Loucy (cell line): ENCODE measurements around the gene TLDC2.
"Not testable (repeated sequence)": the region's sequence is repeated elsewhere in the genome, so short reads cannot be mapped to it uniquely, and the experiment has no call there.

ENCODE experiments used
- H2AFZ ChIP-seq: fragments of 200-600 bp; sonication (generic); 2 replicates; pipeline ENCODE4 v1.6.0; 2016; ENCODE audit warnings: antibody characterized with exemption, mild to moderate bottlenecking, low read length, moderate library complexity
- H3F3A ChIP-seq: fragments of 200-600 bp; 2 replicates; pipeline ENCODE4 v1.6.0; 2016; ENCODE audit warnings: antibody characterized with exemption, low read depth, mild to moderate bottlenecking
- H3K27me3 ChIP-seq: fragments of 200-600 bp; sonication (generic); 2 replicates; pipeline ENCODE4 v1.6.1; 2014; ENCODE audit warnings: low read length, mild to moderate bottlenecking; ENCODE audit not compliant: insufficient read depth, poor library complexity, severe bottlenecking
- H3K36me3 ChIP-seq: fragments of 200-600 bp; sonication (generic); 2 replicates; pipeline ENCODE4 v1.6.1; 2016; ENCODE audit warnings: low read length; ENCODE audit not compliant: insufficient read depth
- H3K4me1 ChIP-seq: fragments of 200-600 bp; sonication (generic); 2 replicates; pipeline ENCODE4 v1.5.1; 2014; ENCODE audit warnings: low read length, mild to moderate bottlenecking; ENCODE audit not compliant: insufficient read depth, poor library complexity, severe bottlenecking
- H3K4me2 ChIP-seq: fragments of 200-600 bp; sonication (generic); 2 replicates; pipeline ENCODE4 v1.6.0; 2014; ENCODE audit warnings: antibody characterized with exemption, low read length, low read depth, mild to moderate bottlenecking; ENCODE audit not compliant: poor library complexity, severe bottlenecking
- H3K4me3 ChIP-seq: fragments of 200-600 bp; sonication (generic); 2 replicates; pipeline ENCODE4 v1.5.1; 2014; ENCODE audit warnings: low read length, mild to moderate bottlenecking, mixed read lengths; ENCODE audit not compliant: poor library complexity, severe bottlenecking
- H3K79me2 ChIP-seq: fragments of 200-600 bp; sonication (generic); 2 replicates; pipeline ENCODE4 v1.6.1; 2014; ENCODE audit warnings: low read length; ENCODE audit not compliant: insufficient read depth
- H3K9ac ChIP-seq: fragments of 200-600 bp; sonication (generic); 2 replicates; pipeline ENCODE4 v1.6.0; 2014; ENCODE audit warnings: mild to moderate bottlenecking, low read depth, low read length, moderate library complexity; ENCODE audit not compliant: poor library complexity, severe bottlenecking
- H3K9me2 ChIP-seq: fragments of 200-600 bp; sonication (generic); replicated peaks from 2 replicates; pipeline ENCODE4 v1.6.1; 2016; ENCODE audit warnings: low read depth, low read length, mixed read lengths
- H3K9me3 ChIP-seq: fragments of 200-600 bp; sonication (generic); 2 replicates; pipeline ENCODE4 v1.6.1; 2014; ENCODE audit warnings: mild to moderate bottlenecking, antibody characterized with exemption, low read length, low read depth; ENCODE audit not compliant: insufficient read depth
- H4K20me1 ChIP-seq: fragments of 200-600 bp; sonication (generic); 2 replicates; pipeline ENCODE4 v1.6.0; 2014; ENCODE audit warnings: antibody characterized with exemption, low read length, mild to moderate bottlenecking; ENCODE audit not compliant: insufficient read depth, poor library complexity, severe bottlenecking
- EZH2phosphoT487 ChIP-seq: fragments of 200-600 bp; IDR thresholded peaks from 2 replicates; pipeline ENCODE4 v1.6.1; 2018; ENCODE audit warnings: antibody characterized with exemption, mild to moderate bottlenecking, moderate library complexity, borderline replicate concordance
- TF ChIP-seq, protein P1 (sequence below): fragments of 200-600 bp; sonication (generic); conservative IDR thresholded peaks from 2 replicates; pipeline ENCODE4 v1.5.1; 2014; ENCODE audit warnings: mild to moderate bottlenecking, antibody characterized with exemption, low read length

TLDC2 gene

DNA sequence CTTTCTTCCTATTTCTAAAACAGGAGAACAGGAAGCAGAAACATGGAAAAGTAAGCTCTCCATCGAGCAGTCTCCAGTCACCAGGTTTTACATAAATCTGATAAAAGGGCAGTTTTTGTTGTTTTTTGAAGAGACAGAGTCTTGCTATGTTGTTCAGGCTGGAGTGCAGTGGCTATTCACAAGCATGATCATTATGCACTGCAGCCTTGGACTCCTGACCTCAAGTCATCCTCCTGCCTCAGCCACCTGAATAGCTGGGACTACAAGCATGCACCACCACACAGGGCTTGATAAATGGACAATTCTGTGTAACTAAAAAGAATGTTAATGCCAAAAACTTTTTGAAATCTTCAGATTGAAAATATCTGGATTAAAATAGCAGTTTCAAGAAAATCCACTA lies 51.8 kb downstream of the TLDC2 start:
- H3K27me3 ChIP-seq: no peaks in the 10 kb centered on the region
- H3K9me2 ChIP-seq: no peaks in the 10 kb centered on the region
- H3K36me3 ChIP-seq: no peaks in the 10 kb centered on the region
- no peak for TF ChIP-seq EZH2phosphoT487
- TF ChIP-seq, protein P1, sequence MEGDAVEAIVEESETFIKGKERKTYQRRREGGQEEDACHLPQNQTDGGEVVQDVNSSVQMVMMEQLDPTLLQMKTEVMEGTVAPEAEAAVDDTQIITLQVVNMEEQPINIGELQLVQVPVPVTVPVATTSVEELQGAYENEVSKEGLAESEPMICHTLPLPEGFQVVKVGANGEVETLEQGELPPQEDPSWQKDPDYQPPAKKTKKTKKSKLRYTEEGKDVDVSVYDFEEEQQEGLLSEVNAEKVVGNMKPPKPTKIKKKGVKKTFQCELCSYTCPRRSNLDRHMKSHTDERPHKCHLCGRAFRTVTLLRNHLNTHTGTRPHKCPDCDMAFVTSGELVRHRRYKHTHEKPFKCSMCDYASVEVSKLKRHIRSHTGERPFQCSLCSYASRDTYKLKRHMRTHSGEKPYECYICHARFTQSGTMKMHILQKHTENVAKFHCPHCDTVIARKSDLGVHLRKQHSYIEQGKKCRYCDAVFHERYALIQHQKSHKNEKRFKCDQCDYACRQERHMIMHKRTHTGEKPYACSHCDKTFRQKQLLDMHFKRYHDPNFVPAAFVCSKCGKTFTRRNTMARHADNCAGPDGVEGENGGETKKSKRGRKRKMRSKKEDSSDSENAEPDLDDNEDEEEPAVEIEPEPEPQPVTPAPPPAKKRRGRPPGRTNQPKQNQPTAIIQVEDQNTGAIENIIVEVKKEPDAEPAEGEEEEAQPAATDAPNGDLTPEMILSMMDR: no peak
- H3F3A ChIP-seq: no peaks in the 10 kb centered on the region
- H3K4me3 ChIP-seq: no peak overlapping the region
- H3K9ac ChIP-seq: no peak overlapping the region
- H4K20me1 ChIP-seq: no peaks in the 10 kb centered on the region
- no peak overlapping the region for H3K4me2 ChIP-seq
- no peaks in the 10 kb centered on the region for H3K9me3 ChIP-seq
- no peak overlapping the region for H2AFZ ChIP-seq
- H3K79me2 ChIP-seq: no peaks in the 10 kb centered on the region
- no peaks in the 10 kb centered on the region for H3K4me1 ChIP-seq

DNA sequence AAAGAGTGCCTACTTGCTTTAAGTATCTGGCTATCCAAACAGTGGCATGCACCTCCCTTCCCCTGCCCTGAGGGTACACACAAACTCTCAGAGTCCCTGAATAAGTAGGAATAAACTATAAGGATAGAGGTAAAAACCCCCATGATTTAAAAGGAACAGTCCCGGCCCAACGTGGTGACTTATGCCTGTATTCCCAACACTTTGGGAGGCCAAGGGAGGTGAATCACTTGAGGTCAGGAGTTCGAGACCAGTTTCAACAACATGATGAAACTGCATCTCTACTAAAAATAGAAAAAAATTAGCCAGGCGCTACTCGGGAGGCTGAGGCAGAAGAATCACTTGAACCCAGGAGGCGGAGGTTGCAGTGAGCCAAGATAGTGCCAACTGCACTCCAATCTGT lies 53.4 kb downstream of the TLDC2 start:
- H3K9me2 ChIP-seq: no peaks in the 10 kb centered on the region
- TF ChIP-seq, protein P1: no peak
- no peak for TF ChIP-seq EZH2phosphoT487
- no peaks in the 10 kb centered on the region for H3K36me3 ChIP-seq

DNA sequence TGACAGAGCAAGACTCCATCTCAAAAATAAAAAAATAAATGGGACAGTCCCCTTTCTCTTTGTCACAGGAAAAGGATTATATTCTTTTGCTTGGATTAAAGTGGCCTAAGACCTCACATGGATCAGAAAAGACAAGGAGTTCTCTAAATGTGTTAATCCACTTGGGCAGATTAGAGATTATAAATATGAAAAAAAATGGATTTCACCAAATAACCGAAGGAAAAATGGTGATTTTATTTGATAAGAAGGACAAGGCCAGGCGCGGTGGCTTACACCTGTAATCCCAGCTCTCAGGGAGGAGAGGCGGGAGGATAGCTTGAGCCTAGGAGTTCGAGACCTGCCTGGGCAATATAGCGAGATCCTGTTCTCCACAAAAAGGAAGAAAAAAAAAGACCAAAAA lies 53.8 kb downstream of the TLDC2 start:
- Histone ChIP-seq H3K36me3 (no peaks in the 10 kb centered on the region), H3K9me2 (no peaks in the 10 kb centered on the region), H3K79me2 (no peaks in the 10 kb centered on the region), H3K4me1 (no peaks in the 10 kb centered on the region), H3K4me3 (no peak overlapping the region), H3F3A (no peaks in the 10 kb centered on the region), H3K27me3 (no peaks in the 10 kb centered on the region), H4K20me1 (no peaks in the 10 kb centered on the region), H3K4me2 (no peak overlapping the region), H3K9me3 (no peaks in the 10 kb centered on the region), H2AFZ (no peak overlapping the region), H3K9ac (no peak overlapping the region)
- TF ChIP-seq, protein P1: no peak
- no peak for TF ChIP-seq EZH2phosphoT487

More for the DNA sequence above, 53.4 kb downstream of the TLDC2 start:
- Histone ChIP-seq H3K79me2 (no peaks in the 10 kb centered on the region), H3K9ac (no peak overlapping the region), H3K9me3 (no peaks in the 10 kb centered on the region), H3K27me3 (no peaks in the 10 kb centered on the region), H3K4me1 (no peaks in the 10 kb centered on the region), H3K4me3 (no peak overlapping the region), H2AFZ (no peak overlapping the region), H3K4me2 (no peak overlapping the region), H3F3A (no peaks in the 10 kb centered on the region), H4K20me1 (no peaks in the 10 kb centered on the region)

DNA sequence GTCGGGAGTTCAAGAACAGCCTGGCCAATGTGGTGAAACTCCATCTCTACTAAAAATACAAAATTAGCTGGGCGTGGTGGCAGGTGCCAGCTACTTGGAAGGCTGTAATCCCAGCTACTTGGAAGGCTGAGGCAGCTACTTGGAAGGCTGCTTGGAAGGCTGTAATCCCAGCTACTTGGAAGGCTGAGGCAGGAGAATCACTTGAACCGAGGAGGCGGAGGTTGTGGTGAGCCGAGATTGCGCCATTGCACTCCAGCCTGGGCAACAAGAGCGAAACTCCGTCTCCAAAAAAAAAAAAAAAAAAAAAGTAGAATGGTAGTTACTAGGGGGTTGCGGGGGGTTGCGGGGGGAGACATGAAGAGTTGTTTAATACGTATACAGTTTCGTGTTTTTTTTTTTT lies 56.1 kb downstream of the TLDC2 start:
- not testable (repeated sequence) for H3K27me3 ChIP-seq, H3K79me2 ChIP-seq, H3K9me2 ChIP-seq, H3K4me1 ChIP-seq, H3K9me3 ChIP-seq, H3K36me3 ChIP-seq, H4K20me1 ChIP-seq, H3F3A ChIP-seq, H2AFZ ChIP-seq, H3K9ac ChIP-seq, H3K4me2 ChIP-seq, H3K4me3 ChIP-seq
